Measurements from ENCODE around the gene FEN1. TPM values are rescaled to one million over a fixed set of nuclear protein-coding genes. Genes with fewer than 3 reads are reported as not detected.

The FEN1 gene
- total and polyA plus RNA-seq, 2 of the 13 experiments (the other 11 are each of a cell fraction or from before 2014, with no cell fraction given) = 12.4 to 102 TPM

DNA sequence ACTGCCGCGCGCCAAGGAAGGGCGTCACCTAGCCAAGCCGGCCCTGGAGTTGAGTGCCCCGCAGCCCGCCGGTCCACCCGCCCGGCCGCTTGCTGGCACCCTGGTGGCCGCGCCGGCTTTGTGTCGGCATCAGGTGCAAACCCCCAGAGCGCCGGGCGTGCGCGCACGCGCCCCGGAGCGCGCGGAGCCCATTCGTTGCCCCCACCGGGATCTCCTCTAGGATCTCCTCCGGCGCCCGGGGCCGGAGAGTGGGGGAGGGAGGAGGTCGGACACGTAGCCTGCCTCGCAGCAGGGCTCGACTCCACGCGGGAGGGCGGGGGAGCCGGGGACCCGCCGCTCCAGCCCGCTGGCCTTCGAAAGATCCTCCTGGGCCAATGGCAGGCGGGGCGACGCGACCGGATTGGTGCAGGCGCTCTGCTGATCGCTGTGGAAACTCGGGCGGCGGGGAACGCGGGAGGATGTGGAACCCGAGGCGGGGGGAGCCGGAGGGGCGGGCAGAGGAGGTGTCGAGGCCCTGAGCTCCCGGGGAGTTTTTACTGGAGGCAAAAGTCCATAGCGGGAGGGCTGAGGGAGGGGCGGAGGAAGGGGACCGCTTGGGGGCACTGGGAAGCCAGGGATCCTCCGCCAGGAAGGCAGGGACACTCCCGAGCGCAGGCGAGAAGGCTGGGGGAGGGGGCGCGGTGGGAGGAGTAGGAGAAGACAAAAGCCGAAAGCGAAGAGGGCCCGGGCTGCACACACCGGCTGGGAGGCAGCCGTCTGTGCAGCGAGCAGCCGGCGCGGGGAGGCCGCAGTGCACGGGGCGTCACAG, 35.1 kb downstream of the FEN1 start, which contains the start of gene FADS2 (continued):
- TF ChIP-seq PRDM4 (CRISPR knock-in tag; IDR thresholded peaks at IDR 0.05; ENCODE audit: borderline replicate concordance) (no peak; the same call in 1 of the 2 replicates), SP1 (IDR thresholded peaks at IDR 0.05) (no peak), SP1 (CRISPR knock-in tag; IDR thresholded peaks at IDR 0.05) (no peak), RAD21 (CRISPR knock-in tag; IDR thresholded peaks at IDR 0.05) (no peak), ZNF878 (CRISPR knock-in tag; IDR thresholded peaks at IDR 0.05) (0 out of 2 replicates have a peak, but pooled peaks have one; percentile 31), ZNF737 (CRISPR knock-in tag; IDR thresholded peaks at IDR 0.05; ENCODE audit: borderline replicate concordance) (no peak), POLR2A (IDR thresholded peaks at IDR 0.05; ENCODE audit: insufficient read depth in 1 of 2, low read depth in 2 of 2, low read length in 2 of 2) (peak; percentile 62 to 90), MEIS1 (CRISPR knock-in tag; IDR thresholded peaks at IDR 0.05; ENCODE audit: borderline replicate concordance) (no peak), KMT2B (CRISPR knock-in tag; IDR thresholded peaks at IDR 0.05) (peak; percentile 45), ZC3H4 (CRISPR knock-in tag; IDR thresholded peaks at IDR 0.05; ENCODE audit: borderline replicate concordance) (no peak), GZF1 (CRISPR knock-in tag; IDR thresholded peaks at IDR 0.05) (no peak), PLSCR1 (CRISPR knock-in tag; IDR thresholded peaks at IDR 0.05; ENCODE audit: borderline replicate concordance) (no peak), ZNF703 (CRISPR knock-in tag; IDR thresholded peaks at IDR 0.05; ENCODE audit: borderline replicate concordance) (no peak), ZEB1 (IDR thresholded peaks at IDR 0.05; ENCODE audit: insufficient replicate concordance, low read depth) (no peak), BRCA1 (CRISPR knock-in tag; IDR thresholded peaks at IDR 0.05) (no peak), NAIF1 (CRISPR knock-in tag; IDR thresholded peaks at IDR 0.05; ENCODE audit: borderline replicate concordance) (peak; percentile 23; the same call in 1 of the 2 replicates), TCF7L2 (IDR thresholded peaks at IDR 0.05; ENCODE audit: low read depth, low read length) (no peak), FOXP1 (IDR thresholded peaks at IDR 0.05) (no peak), FOXP1 (CRISPR knock-in tag; IDR thresholded peaks at IDR 0.05) (no peak; the same call in 1 of the 2 replicates), ZNF614 (CRISPR knock-in tag; IDR thresholded peaks at IDR 0.05; ENCODE audit: borderline replicate concordance) (no peak), CREM (IDR thresholded peaks at IDR 0.05) (no peak), CREM (CRISPR knock-in tag; IDR thresholded peaks at IDR 0.05) (no peak), HOMEZ (CRISPR knock-in tag; IDR thresholded peaks at IDR 0.05; ENCODE audit: low read depth) (no peak)
- TF ChIP-seq, protein P1, sequence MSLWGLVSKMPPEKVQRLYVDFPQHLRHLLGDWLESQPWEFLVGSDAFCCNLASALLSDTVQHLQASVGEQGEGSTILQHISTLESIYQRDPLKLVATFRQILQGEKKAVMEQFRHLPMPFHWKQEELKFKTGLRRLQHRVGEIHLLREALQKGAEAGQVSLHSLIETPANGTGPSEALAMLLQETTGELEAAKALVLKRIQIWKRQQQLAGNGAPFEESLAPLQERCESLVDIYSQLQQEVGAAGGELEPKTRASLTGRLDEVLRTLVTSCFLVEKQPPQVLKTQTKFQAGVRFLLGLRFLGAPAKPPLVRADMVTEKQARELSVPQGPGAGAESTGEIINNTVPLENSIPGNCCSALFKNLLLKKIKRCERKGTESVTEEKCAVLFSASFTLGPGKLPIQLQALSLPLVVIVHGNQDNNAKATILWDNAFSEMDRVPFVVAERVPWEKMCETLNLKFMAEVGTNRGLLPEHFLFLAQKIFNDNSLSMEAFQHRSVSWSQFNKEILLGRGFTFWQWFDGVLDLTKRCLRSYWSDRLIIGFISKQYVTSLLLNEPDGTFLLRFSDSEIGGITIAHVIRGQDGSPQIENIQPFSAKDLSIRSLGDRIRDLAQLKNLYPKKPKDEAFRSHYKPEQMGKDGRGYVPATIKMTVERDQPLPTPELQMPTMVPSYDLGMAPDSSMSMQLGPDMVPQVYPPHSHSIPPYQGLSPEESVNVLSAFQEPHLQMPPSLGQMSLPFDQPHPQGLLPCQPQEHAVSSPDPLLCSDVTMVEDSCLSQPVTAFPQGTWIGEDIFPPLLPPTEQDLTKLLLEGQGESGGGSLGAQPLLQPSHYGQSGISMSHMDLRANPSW (CRISPR knock-in tag; IDR thresholded peaks at IDR 0.05; ENCODE audit: borderline replicate concordance) = no peak
